Tibial nerve (tissue), 4 donors: ENCODE results near the gene CRYGA.

Experiments used
- CTCF ChIP-seq, 5 experiments: fragments of 200-600 bp in 3 of 5; fragments of 450-650 bp in 2 of 5; sonication (generic) in 3 of 5; IDR thresholded peaks; one replicate each; pipeline ENCODE4 v1.5.1; 2016 to 2019; ENCODE audit warnings: antibody characterized with exemption in 5 of 5, mild to moderate bottlenecking in 3 of 5, moderate library complexity in 2 of 5
- EP300 ChIP-seq, 2 donors: sonication (generic); formaldehyde crosslinking; IDR thresholded peaks; one replicate each; pipeline ENCODE4 v1.6.1; 2017; ENCODE audit warnings: antibody characterized with exemption in 2 of 2, mild to moderate bottlenecking in 1 of 2

GRCh38 chr2:208122248-208122647 lies 41.1 kb downstream of the CRYGA start:
- TF ChIP-seq CTCF (IDR thresholded peaks at IDR 0.05) (no peak), EP300 (IDR thresholded peaks at IDR 0.05) (no peak)
